Measurements from ENCODE around the gene WNT10A. TPM values are rescaled to one million over a fixed set of nuclear protein-coding genes. Genes with fewer than 3 reads are reported as not detected.

Gene WNT10A
- total and polyA plus RNA-seq, 4 experiments from 2014 or later: 7.6 to 12.4 (median 9.6) TPM

GRCh38 chr2:218857371-218858137 lies 23.1 kb upstream of the WNT10A start:
- Mint-ChIP-seq H3K9me3 (no peaks in the 10 kb centered on the region), H3K4me3 (no peak overlapping the region), H3K27me3 (peaks cover 53 to 77% of the 10 kb centered on the region in 2 donors), H3K27ac (no peak overlapping the region), H3K36me3 (no peaks in the 10 kb centered on the region), H3K4me1 (peaks cover 13 to 38% (median 20%) of the 10 kb centered on the region in 4 donors)
- CTCF ChIA-PET (ENCODE audit: partially characterized antibody): interaction anchor here (0.9 to 2.4 kb wide), 3 partner anchors 12 to 40 kb away, joined by 3 to 11 read pairs (median 10); no protein-coding TSS in a partner anchor
- POLR2A ChIA-PET (ENCODE audit: partially characterized antibody): no interaction called here
- Histone ChIP-seq H3K9me3 (ENCODE audit: control insufficient read depth in 1 of 2, low read length in 2 of 2) (no peaks in the 10 kb centered on the region), H3K36me3 (ENCODE audit: insufficient read depth, low read length) (no peaks in the 10 kb centered on the region), H3K4me1 (ENCODE audit: insufficient read depth, low read length) (peaks cover 22% of the 10 kb centered on the region), H3K27me3 (ENCODE audit: insufficient read depth, low read length) (peaks cover 42% of the 10 kb centered on the region), H3K4me3 (ENCODE audit: low read length in 2 of 2) (no peak overlapping the region), H3K27ac (ENCODE audit: low read depth, low read length) (no peak overlapping the region)
- intact Hi-C loops (cut with micrococcal nuclease): no loop called here
- DNase-seq: no peak

- H3K4me3 Mint-ChIP-seq: peak overlapping the region in 1 of 8 donors; percentile 27
- H3K36me3 ChIP-seq (ENCODE audit: insufficient read depth, low read length): no peaks in the 10 kb centered on the region
- H3K4me1 Mint-ChIP-seq: peaks cover 13 to 38% (median 20%) of the 10 kb centered on the region in 4 donors
- H3K27ac Mint-ChIP-seq: no peak overlapping the region
- CTCF ChIA-PET (ENCODE audit: partially characterized antibody): interaction anchor here (0.9 to 2.4 kb wide), 3 partner anchors 11 to 40 kb away, joined by 3 to 11 read pairs (median 10); no protein-coding TSS in a partner anchor
- H3K9me3 Mint-ChIP-seq: no peaks in the 10 kb centered on the region
- POLR2A ChIA-PET (ENCODE audit: partially characterized antibody): interaction anchor here (0.6 to 1.4 kb wide), 2 partner anchors 34 to 38 kb away, joined by 3 to 4 read pairs; no protein-coding TSS in a partner anchor
- no peaks in the 10 kb centered on the region for H3K36me3 Mint-ChIP-seq
- H3K9me3 ChIP-seq (ENCODE audit: control insufficient read depth in 1 of 2, low read length in 2 of 2): no peaks in the 10 kb centered on the region
- peaks cover 42% of the 10 kb centered on the region for H3K27me3 ChIP-seq (ENCODE audit: insufficient read depth, low read length)
- peaks cover 22% of the 10 kb centered on the region for H3K4me1 ChIP-seq (ENCODE audit: insufficient read depth, low read length)
- H3K27me3 Mint-ChIP-seq: peaks cover 54 to 79% of the 10 kb centered on the region in 2 donors
- no peak for DNase-seq
- no peak overlapping the region for H3K4me3 ChIP-seq (ENCODE audit: low read length in 2 of 2)
- no peak overlapping the region for H3K27ac ChIP-seq (ENCODE audit: low read depth, low read length)
- intact Hi-C loops (cut with micrococcal nuclease): no loop called here
Measured at GRCh38 chr2:218858138-218858445, 22.6 kb upstream of the WNT10A start.

- Mint-ChIP-seq H3K4me3 (peak overlapping the region; percentile 58 to 84 (median 73)), H3K36me3 (no peaks in the 10 kb centered on the region), H3K27ac (no peak overlapping the region), H3K27me3 (peaks cover 51 to 79% of the 10 kb centered on the region in 2 donors), H3K9me3 (no peaks in the 10 kb centered on the region), H3K4me1 (peaks cover 13 to 38% (median 19%) of the 10 kb centered on the region in 4 donors)
- no peaks in the 10 kb centered on the region for H3K36me3 ChIP-seq (ENCODE audit: insufficient read depth, low read length)
- no peak overlapping the region for H3K27ac ChIP-seq (ENCODE audit: low read depth, low read length)
- H3K4me3 ChIP-seq (ENCODE audit: low read length in 2 of 2): no peak overlapping the region
- no peaks in the 10 kb centered on the region for H3K9me3 ChIP-seq (ENCODE audit: control insufficient read depth in 1 of 2, low read length in 2 of 2)
- ChIA-PET CTCF (ENCODE audit: partially characterized antibody) (interaction anchor here (0.9 to 2.4 kb wide), 3 partner anchors 10 to 39 kb away, joined by 3 to 11 read pairs (median 10); no protein-coding TSS in a partner anchor), POLR2A (ENCODE audit: partially characterized antibody) (interaction anchor here (0.6 to 1.4 kb wide), 2 partner anchors 34 to 37 kb away, joined by 3 to 4 read pairs; no protein-coding TSS in a partner anchor)
- intact Hi-C loops (cut with micrococcal nuclease): no loop called here
- peaks cover 22% of the 10 kb centered on the region for H3K4me1 ChIP-seq (ENCODE audit: insufficient read depth, low read length)
- DNase-seq: no peak
- peaks cover 38% of the 10 kb centered on the region for H3K27me3 ChIP-seq (ENCODE audit: insufficient read depth, low read length)
Measured at GRCh38 chr2:218858671-218859555, 21.7 kb upstream of the WNT10A start.

GRCh38 chr2:218859556-218859987 lies 21.1 kb upstream of the WNT10A start, which contains the start of gene WNT6:
Gene WNT6, plus strand, starts transcription at chr2:218859805. Its CDS starts 233 bp downstream, at chr2:218860038.
- CTCF ChIA-PET (ENCODE audit: partially characterized antibody): no interaction called here
- no peak within 1 kb of the TSS for H3K4me3 ChIP-seq (ENCODE audit: low read length in 2 of 2)
- H3K27ac Mint-ChIP-seq: peak within 1 kb of the TSS in 1 of 7 donors; percentile 9

GRCh38 chr2:218859988-218860831 lies 20.4 kb upstream of the WNT10A start:
- no peaks in the 10 kb centered on the region for H3K36me3 ChIP-seq (ENCODE audit: insufficient read depth, low read length)
- H3K9me3 Mint-ChIP-seq: no peaks in the 10 kb centered on the region
- no peaks in the 10 kb centered on the region for H3K36me3 Mint-ChIP-seq
- H3K4me1 Mint-ChIP-seq: peaks cover 13 to 38% (median 18%) of the 10 kb centered on the region in 4 donors
- POLR2A ChIA-PET (ENCODE audit: partially characterized antibody): interaction anchor here (0.7 to 1.2 kb wide), 2 partner anchors 38 to 40 kb away, joined by 3 read pairs; no protein-coding TSS in a partner anchor
- peaks cover 37% of the 10 kb centered on the region for H3K27me3 ChIP-seq (ENCODE audit: insufficient read depth, low read length)
- intact Hi-C loops (cut with micrococcal nuclease): no loop called here
- H3K27ac Mint-ChIP-seq: peak overlapping the region in 1 of 7 donors; percentile 9
- H3K4me3 Mint-ChIP-seq: peak overlapping the region; percentile 62 to 84 (median 65)
- no peak overlapping the region for H3K4me3 ChIP-seq (ENCODE audit: low read length in 2 of 2)
- CTCF ChIA-PET (ENCODE audit: partially characterized antibody): interaction anchor here (1.6 kb wide), 1 partner anchor 16 kb away, joined by 3 read pairs; no protein-coding TSS in a partner anchor
- H3K27me3 Mint-ChIP-seq: peaks cover 44 to 71% of the 10 kb centered on the region in 2 donors
- DNase-seq: no peak
- no peak overlapping the region for H3K27ac ChIP-seq (ENCODE audit: low read depth, low read length)
- H3K4me1 ChIP-seq (ENCODE audit: insufficient read depth, low read length): peaks cover 22% of the 10 kb centered on the region
- H3K9me3 ChIP-seq (ENCODE audit: control insufficient read depth in 1 of 2, low read length in 2 of 2): no peaks in the 10 kb centered on the region

More at GRCh38 chr2:218859556-218859987, 21.1 kb upstream of the WNT10A start, which contains the start of gene WNT6:
- Histone ChIP-seq H3K4me1 (ENCODE audit: insufficient read depth, low read length) (peaks cover 22% of the 10 kb centered on the region), H3K36me3 (ENCODE audit: insufficient read depth, low read length) (no peaks in the 10 kb centered on the region), H3K9me3 (ENCODE audit: control insufficient read depth in 1 of 2, low read length in 2 of 2) (no peaks in the 10 kb centered on the region), H3K27ac (ENCODE audit: low read depth, low read length) (no peak within 1 kb of the TSS), H3K27me3 (ENCODE audit: insufficient read depth, low read length) (peaks cover 37% of the 10 kb centered on the region)
- Mint-ChIP-seq H3K36me3 (no peaks in the 10 kb centered on the region), H3K9me3 (no peaks in the 10 kb centered on the region), H3K4me3 (peak within 1 kb of the TSS; percentile 68 to 84 (median 74)), H3K4me1 (peaks cover 13 to 38% (median 18%) of the 10 kb centered on the region in 4 donors), H3K27me3 (peaks cover 51 to 77% of the 10 kb centered on the region in 2 donors)
- DNase-seq: no peak
- POLR2A ChIA-PET (ENCODE audit: partially characterized antibody): interaction anchor here (0.7 to 1.4 kb wide), 2 partner anchors 36 to 40 kb away, joined by 3 read pairs; no protein-coding TSS in a partner anchor
- intact Hi-C loops (cut with micrococcal nuclease): no loop called here

- Histone ChIP-seq H3K27ac (ENCODE audit: low read depth, low read length) (no peak overlapping the region), H3K36me3 (ENCODE audit: insufficient read depth, low read length) (no peaks in the 10 kb centered on the region), H3K4me3 (ENCODE audit: low read length in 2 of 2) (no peak overlapping the region), H3K4me1 (ENCODE audit: insufficient read depth, low read length) (peaks cover 22% of the 10 kb centered on the region), H3K27me3 (ENCODE audit: insufficient read depth, low read length) (peaks cover 36% of the 10 kb centered on the region), H3K9me3 (ENCODE audit: control insufficient read depth in 1 of 2, low read length in 2 of 2) (no peaks in the 10 kb centered on the region)
- H3K4me1 Mint-ChIP-seq: peaks cover 13 to 34% (median 18%) of the 10 kb centered on the region in 4 donors
- peak overlapping the region in 7 of 8 donors; percentile 21 to 64 (median 34) for H3K4me3 Mint-ChIP-seq
- intact Hi-C loops (cut with micrococcal nuclease): no loop called here
- H3K36me3 Mint-ChIP-seq: no peaks in the 10 kb centered on the region
- H3K27me3 Mint-ChIP-seq: peaks cover 40 to 66% of the 10 kb centered on the region in 2 donors
- ChIA-PET CTCF (ENCODE audit: partially characterized antibody) (interaction anchor here (1.6 kb wide), 1 partner anchor 15 kb away, joined by 3 read pairs; no protein-coding TSS in a partner anchor), POLR2A (ENCODE audit: partially characterized antibody) (interaction anchor here (1.2 kb wide), 1 partner anchor 37 kb away, joined by 3 read pairs; no protein-coding TSS in a partner anchor)
- no peak for DNase-seq
- no peaks in the 10 kb centered on the region for H3K9me3 Mint-ChIP-seq
- H3K27ac Mint-ChIP-seq: no peak overlapping the region
Measured at GRCh38 chr2:218860950-218861381, 19.7 kb upstream of the WNT10A start.
